Progenitor cell of endocrine pancreas (in vitro differentiated cells): ENCODE measurements around the gene ELOB. TPM values are rescaled to one million over a fixed set of nuclear protein-coding genes. Genes with fewer than 3 reads are reported as not detected.

Experiments used
- DNase-seq: peaks from one replicate; pipeline ENCODE4 v3.0.0; 2021; ENCODE audit warnings: low spot score; ENCODE audit not compliant: unreplicated experiment
- H3K27ac Mint-ChIP-seq: 2 replicates; pipeline ENCODE4 v1.8.0; 2021; ENCODE audit warnings: mild to moderate bottlenecking, moderate library complexity, mixed read lengths
- H3K27me3 Mint-ChIP-seq: 2 replicates; pipeline ENCODE4 v1.8.0; 2021; ENCODE audit warnings: mixed read lengths
- H3K36me3 Mint-ChIP-seq: 2 replicates; pipeline ENCODE4 v1.8.0; 2022; ENCODE audit warnings: mixed read lengths; ENCODE audit not compliant: insufficient read depth
- H3K4me1 Mint-ChIP-seq: 2 replicates; pipeline ENCODE4 v1.8.0; 2021; ENCODE audit warnings: low read depth, mixed read lengths
- H3K4me3 Mint-ChIP-seq: 2 replicates; pipeline ENCODE4 v1.8.0; 2021; ENCODE audit warnings: low read depth, mild to moderate bottlenecking, moderate library complexity, mixed read lengths
- H3K9me3 Mint-ChIP-seq: 2 replicates; pipeline ENCODE4 v1.8.0; 2021; ENCODE audit warnings: low read depth, mixed read lengths
- total RNA-seq: library from RNA; stranded (reverse); gene quantifications from 2 replicates; pipeline ENCODE4 v1.2.1, GENCODE V29; 2021
- TF ChIP-seq, protein P1 (sequence below): fragments of 200-600 bp; sonication (generic); IDR thresholded peaks from one replicate; pipeline ENCODE4 v1.5.0; 2021; ENCODE audit warnings: antibody characterized with exemption, mild to moderate bottlenecking; ENCODE audit not compliant: unreplicated experiment

ELOB gene
- total RNA-seq, 1 donor from 2014 or later, result 201 TPM

DNA sequence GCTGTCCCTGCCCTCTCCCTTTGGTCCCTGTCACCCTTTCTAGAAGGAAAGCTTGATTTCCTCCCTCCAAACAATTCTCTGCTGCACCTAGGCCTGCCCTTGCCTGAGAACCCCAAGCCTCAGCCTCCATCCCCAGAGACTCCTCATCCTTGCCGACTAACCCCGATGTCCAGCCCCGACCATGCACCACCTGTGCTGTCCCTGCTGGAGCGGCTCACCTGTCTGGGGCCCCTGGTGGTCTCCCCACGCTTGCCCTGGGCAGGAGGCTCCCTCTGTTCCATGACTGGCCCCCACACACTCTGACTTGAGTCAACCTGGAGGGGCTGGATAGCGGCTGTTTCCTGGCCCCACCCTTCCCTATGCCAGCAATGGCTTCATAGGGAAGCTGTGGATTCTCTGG is 36.6 kb downstream of the ELOB start:
- Mint-ChIP-seq H3K27me3 (no peaks in the 10 kb centered on the region), H3K27ac (no peak overlapping the region), H3K36me3 (no peaks in the 10 kb centered on the region), H3K4me3 (no peak overlapping the region), H3K9me3 (no peaks in the 10 kb centered on the region), H3K4me1 (peaks cover 10% of the 10 kb centered on the region)
- TF ChIP-seq, protein P1, sequence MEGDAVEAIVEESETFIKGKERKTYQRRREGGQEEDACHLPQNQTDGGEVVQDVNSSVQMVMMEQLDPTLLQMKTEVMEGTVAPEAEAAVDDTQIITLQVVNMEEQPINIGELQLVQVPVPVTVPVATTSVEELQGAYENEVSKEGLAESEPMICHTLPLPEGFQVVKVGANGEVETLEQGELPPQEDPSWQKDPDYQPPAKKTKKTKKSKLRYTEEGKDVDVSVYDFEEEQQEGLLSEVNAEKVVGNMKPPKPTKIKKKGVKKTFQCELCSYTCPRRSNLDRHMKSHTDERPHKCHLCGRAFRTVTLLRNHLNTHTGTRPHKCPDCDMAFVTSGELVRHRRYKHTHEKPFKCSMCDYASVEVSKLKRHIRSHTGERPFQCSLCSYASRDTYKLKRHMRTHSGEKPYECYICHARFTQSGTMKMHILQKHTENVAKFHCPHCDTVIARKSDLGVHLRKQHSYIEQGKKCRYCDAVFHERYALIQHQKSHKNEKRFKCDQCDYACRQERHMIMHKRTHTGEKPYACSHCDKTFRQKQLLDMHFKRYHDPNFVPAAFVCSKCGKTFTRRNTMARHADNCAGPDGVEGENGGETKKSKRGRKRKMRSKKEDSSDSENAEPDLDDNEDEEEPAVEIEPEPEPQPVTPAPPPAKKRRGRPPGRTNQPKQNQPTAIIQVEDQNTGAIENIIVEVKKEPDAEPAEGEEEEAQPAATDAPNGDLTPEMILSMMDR, result no peak
- no peak for DNase-seq

DNA sequence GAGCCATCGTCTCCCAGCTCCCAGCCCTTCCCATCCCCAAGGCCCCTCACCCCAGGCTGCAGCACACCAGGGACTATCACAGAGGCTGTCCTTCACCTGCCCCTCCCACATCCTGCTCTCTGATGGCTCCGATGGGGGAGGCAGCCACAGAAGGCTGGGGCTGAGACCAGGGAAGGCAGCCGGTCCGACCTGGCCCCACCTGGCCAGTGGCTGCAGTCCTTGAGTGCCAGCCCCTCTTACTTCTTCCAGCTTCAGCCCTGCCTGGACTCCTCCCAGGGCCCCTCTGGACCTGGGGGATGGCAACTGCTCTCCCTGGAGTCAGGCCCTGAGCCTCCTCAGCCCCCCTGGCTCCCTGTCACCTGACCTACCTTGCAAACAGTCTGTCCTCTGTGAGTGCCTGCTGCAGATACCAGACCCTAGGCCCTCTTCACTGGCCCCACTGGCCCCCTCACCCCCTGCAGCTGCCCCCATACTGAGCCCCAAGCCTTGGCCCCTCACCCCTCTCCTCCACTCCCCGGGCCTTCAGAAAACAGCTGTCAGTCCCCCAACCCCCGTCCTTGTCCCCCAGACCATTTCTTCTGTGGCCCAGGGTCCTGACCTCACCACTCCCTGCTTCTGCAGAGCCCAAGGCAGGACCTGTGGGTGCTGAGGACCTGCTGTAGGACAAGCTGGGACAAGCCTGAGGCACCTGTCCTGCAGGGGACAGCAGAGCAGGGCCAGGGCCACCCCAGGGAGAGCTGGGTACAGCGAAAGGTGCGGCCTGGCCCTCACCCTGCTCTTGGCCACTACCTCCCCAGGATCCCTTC is 37.3 kb downstream of the ELOB start:
- Mint-ChIP-seq H3K36me3 (no peaks in the 10 kb centered on the region), H3K27me3 (no peaks in the 10 kb centered on the region), H3K4me3 (no peak overlapping the region), H3K9me3 (no peaks in the 10 kb centered on the region), H3K4me1 (peaks cover 10% of the 10 kb centered on the region), H3K27ac (no peak overlapping the region)
- TF ChIP-seq, protein P1, result no peak
- DNase-seq, result no peak

DNA sequence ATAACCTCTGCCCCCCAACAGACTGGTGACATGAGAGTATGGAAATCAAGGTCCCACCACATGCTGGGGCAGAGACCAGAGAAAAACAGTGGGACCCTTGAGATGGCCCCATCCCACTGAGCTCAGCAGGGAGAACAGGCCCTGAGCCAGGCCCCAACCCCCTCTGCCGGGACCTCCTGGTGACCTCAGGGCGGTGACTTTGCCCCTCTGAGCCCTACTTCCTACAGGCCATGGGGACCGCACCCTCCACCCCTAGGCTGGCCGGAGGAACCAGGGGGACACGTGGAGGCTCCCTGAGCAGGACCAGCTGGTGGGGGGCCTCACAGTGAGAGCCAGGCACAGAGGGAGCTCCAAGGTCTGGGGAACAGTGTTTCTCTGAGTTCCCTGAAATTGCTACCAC is 38.5 kb downstream of the ELOB start:
- no peaks in the 10 kb centered on the region for H3K27me3 Mint-ChIP-seq
- H3K27ac Mint-ChIP-seq, result no peak overlapping the region
- H3K36me3 Mint-ChIP-seq, result no peaks in the 10 kb centered on the region
- DNase-seq, result no peak
- H3K9me3 Mint-ChIP-seq, result no peaks in the 10 kb centered on the region
- no peak overlapping the region for H3K4me3 Mint-ChIP-seq
- TF ChIP-seq, protein P1, result no peak
- peaks cover 10% of the 10 kb centered on the region for H3K4me1 Mint-ChIP-seq

DNA sequence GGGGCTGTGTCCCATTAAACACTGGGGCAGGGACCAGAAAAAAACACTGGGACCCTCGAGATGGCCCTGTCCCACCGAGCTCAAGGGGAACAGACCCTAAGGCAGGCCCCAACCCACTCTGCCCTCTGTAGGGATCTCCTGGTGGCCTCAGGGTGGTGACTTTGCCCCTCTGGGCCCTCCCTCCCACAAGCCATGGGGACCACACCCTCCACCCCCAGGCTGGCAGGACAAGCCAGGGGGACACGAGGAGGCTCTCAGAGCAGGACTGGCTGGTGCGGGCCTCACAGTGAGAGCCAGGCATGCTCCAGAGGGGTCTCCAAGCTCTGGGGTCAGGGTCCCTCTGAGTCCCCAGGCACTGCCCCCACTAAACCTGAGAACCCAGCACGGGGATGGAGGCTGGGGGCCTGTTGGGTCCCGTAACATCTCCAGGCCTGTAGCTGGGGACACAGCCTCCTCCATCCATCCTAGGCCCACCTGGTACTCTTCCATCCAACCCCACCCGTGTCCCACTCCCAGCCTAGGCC is 39.1 kb downstream of the ELOB start:
- TF ChIP-seq, protein P1, result no peak
- H3K27ac Mint-ChIP-seq, result no peak overlapping the region

DNA sequence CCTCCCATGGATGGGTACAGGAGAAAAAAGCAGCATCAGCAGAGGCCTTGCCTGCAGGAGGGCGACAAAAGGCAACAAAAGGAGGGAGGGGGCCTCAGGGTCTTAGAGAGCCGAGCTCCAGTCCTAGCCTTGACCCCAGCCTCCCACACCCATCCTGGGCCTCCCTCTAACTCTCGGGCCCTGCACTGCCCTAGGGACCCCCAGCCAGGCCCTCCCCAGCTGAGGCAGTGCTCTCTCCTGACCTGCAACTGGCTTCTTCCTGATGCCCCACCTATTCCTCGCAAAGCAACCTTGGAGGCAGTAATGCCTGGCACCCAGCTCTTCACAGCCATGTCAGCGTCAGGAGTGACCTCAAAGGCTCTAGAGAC is 39.9 kb downstream of the ELOB start:
- Mint-ChIP-seq H3K9me3 (no peaks in the 10 kb centered on the region), H3K4me1 (peaks cover 10% of the 10 kb centered on the region), H3K27ac (no peak overlapping the region), H3K4me3 (no peak overlapping the region), H3K27me3 (no peaks in the 10 kb centered on the region), H3K36me3 (no peaks in the 10 kb centered on the region)
- TF ChIP-seq, protein P1, result no peak
- no peak for DNase-seq

More for the DNA sequence above, 39.1 kb downstream of the ELOB start:
- no peaks in the 10 kb centered on the region for H3K27me3 Mint-ChIP-seq
- peaks cover 10% of the 10 kb centered on the region for H3K4me1 Mint-ChIP-seq
- H3K9me3 Mint-ChIP-seq, result no peaks in the 10 kb centered on the region
- no peak overlapping the region for H3K4me3 Mint-ChIP-seq
- no peak for DNase-seq
- no peaks in the 10 kb centered on the region for H3K36me3 Mint-ChIP-seq
